IgD-negative memory B cell (primary cell): ENCODE results near the gene MACC1. TPM values are rescaled to one million over a fixed set of nuclear protein-coding genes. Genes with fewer than 3 reads are reported as not detected.
"Not testable (repeated sequence)": the region's sequence is repeated elsewhere in the genome, so short reads cannot be mapped to it uniquely, and the experiment has no call there.

Experiments used
- H3K27ac Mint-ChIP-seq, 3 donors: one replicate each; pipeline ENCODE4 v1.8.0; 2020 to 2022; ENCODE audit warnings: mild to moderate bottlenecking in 3 of 3, mixed read lengths in 3 of 3, moderate library complexity in 1 of 3
- H3K27me3 Mint-ChIP-seq: one replicate; pipeline ENCODE4 v1.8.0; 2021; ENCODE audit warnings: mixed read lengths
- H3K36me3 Mint-ChIP-seq: one replicate; pipeline ENCODE4 v1.8.0; 2020; ENCODE audit warnings: mild to moderate bottlenecking, mixed read lengths
- H3K4me1 Mint-ChIP-seq, 3 donors: one replicate each; pipeline ENCODE4 v1.8.0; 2020 to 2022; ENCODE audit warnings: mixed read lengths in 3 of 3, mild to moderate bottlenecking in 1 of 3
- H3K4me3 Mint-ChIP-seq, 4 donors: one replicate each; pipeline ENCODE4 v1.8.0; 2020 to 2022; ENCODE audit warnings: mild to moderate bottlenecking in 4 of 4, mixed read lengths in 4 of 4, moderate library complexity in 3 of 4
- H3K9me3 Mint-ChIP-seq, 3 donors: one replicate each; pipeline ENCODE4 v1.8.0; 2020 to 2021; ENCODE audit warnings: mixed read lengths in 3 of 3, mild to moderate bottlenecking in 1 of 3
- polyA plus RNA-seq: library from polyadenylated mRNA; unstranded; fragments of 300-500 nt; fragmentation: Illumina TruSeq; gene quantifications from one replicate; pipeline ENCODE4 v1.2.3, GENCODE V29; 2021

The MACC1 gene
- polyA plus RNA-seq, 1 donor from 2014 or later = 1.2 TPM

DNA sequence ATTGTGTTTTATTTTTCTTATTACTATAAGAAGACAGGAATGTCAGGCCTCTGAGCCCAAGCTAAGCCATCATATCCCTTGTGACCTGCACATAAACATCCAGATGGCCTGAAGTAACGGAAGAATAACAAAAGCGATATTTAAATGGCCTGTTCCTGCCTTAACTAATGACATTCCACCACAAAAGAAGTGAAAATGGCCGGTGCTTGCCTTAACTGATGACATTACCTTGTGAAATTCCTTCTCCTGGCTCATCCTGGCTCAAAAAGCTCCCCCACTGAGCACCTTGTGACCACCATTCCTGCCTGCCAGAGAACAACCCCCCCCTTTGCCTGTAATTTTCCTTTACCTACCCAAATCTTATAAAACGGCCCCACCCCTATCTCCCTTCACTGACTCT is 91.1 kb downstream of the MACC1 start:
- H3K36me3 Mint-ChIP-seq, H3K4me1 Mint-ChIP-seq, H3K9me3 Mint-ChIP-seq, H3K27ac Mint-ChIP-seq, H3K4me3 Mint-ChIP-seq, H3K27me3 Mint-ChIP-seq: not testable (repeated sequence)

DNA sequence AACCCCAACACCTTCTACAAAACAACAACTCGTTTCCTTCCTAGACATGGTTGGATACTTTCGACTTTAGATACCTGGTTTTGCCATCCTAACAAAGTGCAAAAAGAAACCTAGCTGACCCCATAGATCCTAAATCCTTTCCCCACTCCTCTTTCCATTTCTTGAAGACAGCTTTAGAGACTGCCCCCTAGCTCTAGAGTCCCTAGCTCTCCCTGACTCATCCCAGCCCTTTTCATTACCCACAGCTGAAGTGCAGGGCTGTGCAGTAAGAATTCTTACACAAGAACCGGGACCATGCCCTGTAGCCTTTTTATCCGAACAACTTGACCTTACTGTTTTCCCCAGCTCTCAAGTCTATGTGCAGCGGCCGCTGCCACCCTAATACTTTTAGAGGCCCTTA is 93.1 kb downstream of the MACC1 start:
- H3K4me1 Mint-ChIP-seq, H3K27ac Mint-ChIP-seq: not testable (repeated sequence)

DNA sequence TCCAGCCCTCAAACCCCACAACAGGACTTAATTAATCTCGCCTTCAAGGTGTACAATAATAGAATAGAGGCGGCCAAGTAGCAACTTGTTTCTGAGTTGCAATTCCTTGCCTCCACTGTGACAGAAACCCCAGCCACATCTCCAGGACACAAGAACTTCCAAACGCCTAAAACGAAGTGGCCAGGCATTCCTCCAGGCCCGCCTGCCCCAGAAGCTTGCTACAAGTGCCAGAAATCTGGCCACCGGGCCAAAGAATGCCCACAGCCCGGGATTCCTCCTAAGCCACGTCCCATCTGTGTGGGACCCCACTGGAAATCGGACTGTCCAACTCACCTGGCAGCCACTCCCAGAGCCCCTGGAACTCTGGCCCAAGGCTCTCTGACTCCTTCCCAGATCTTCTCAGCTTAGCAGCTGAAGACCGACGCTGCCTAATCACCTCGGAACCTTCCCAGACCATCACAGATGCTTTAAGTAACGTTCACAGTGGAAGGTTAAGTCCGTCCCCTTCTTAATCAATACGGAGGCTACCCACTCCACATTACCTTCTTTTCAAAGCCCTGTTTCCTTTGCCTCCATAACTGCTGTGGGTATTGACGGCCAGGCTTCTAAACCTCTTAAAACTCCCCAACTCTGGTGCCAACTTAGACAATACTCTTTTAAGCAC is 94.4 kb downstream of the MACC1 start:
- H3K4me1 Mint-ChIP-seq, H3K27ac Mint-ChIP-seq, H3K4me3 Mint-ChIP-seq, H3K36me3 Mint-ChIP-seq, H3K9me3 Mint-ChIP-seq, H3K27me3 Mint-ChIP-seq: not testable (repeated sequence)

More for the DNA sequence above, 93.1 kb downstream of the MACC1 start:
- H3K9me3 Mint-ChIP-seq, H3K27me3 Mint-ChIP-seq, H3K4me3 Mint-ChIP-seq, H3K36me3 Mint-ChIP-seq: not testable (repeated sequence)

DNA sequence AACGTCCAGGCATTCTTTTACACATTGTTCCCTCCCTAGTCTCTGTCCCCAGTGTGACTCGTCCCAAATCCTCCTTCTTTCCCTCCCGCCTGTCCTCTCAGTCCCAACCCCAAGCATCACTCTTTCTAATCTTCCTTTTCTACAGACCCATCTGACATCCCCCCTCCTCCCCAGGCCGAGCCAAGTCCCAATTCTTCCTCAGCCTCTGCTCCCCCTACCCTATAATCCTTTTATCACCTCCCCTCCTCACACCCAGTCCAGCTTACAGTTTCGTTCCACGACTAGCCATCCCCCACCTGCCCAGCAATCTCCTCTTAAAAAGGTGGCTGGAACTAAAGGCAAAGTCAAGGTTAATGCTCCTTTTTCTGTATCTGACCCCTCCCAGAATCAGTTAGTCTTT is 95.1 kb downstream of the MACC1 start:
- Mint-ChIP-seq H3K27me3 (no peaks in the 10 kb centered on the region), H3K4me3 (no peak overlapping the region), H3K36me3 (no peaks in the 10 kb centered on the region), H3K9me3 (no peaks in the 10 kb centered on the region), H3K4me1 (no peaks in the 10 kb centered on the region), H3K27ac (no peak overlapping the region)

DNA sequence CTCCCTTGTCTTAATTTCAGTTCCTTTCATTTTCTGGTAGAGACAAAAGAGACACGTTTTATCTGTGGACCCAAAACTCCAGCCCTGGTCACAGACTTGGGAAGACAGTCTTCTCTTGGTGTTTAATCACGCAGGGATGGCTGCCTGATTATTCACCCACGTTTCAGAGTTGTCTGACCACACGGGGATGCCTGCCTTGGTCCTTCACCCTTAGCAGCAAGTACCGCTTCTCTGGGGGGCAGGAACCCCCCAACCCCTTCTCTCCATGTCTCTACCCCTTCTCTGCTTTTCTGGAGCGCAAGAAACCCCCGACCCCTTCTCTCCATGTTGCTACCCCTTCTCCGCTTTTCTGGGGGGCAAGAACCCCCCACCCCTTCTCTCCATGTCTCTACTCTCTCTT is 95.8 kb downstream of the MACC1 start:
- H3K27me3 Mint-ChIP-seq = no peaks in the 10 kb centered on the region

DNA sequence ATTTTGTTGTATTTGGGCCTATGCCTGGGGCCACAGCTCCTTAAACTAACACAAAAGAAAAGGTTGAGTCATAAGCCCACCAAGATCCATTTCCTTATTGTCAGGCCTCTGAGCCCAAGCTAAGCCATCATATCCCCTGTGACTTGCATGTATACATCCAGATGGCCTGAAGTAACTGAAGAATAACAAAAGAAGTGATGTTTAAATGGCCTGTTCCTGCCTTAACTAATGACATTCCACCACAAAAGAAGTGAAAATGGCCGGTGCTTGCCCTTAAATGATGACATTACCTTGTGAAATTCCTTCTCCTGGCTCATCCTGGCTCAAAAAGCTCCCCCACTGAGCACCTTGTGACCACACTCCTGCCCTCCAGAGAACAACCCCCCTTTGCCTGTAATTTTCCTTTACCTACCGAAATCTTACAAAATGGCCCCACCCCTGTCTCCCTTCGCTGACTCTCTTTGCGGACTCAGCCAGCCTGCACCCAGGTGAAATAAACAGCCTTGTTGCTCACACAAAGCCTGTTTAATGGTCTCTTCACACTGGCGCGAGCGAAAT is 96.5 kb downstream of the MACC1 start:
- not testable (repeated sequence) for H3K36me3 Mint-ChIP-seq, H3K4me1 Mint-ChIP-seq, H3K27ac Mint-ChIP-seq, H3K27me3 Mint-ChIP-seq, H3K9me3 Mint-ChIP-seq, H3K4me3 Mint-ChIP-seq

More for the DNA sequence above, 95.8 kb downstream of the MACC1 start:
- H3K27ac Mint-ChIP-seq = no peak overlapping the region
- H3K36me3 Mint-ChIP-seq = no peaks in the 10 kb centered on the region
- no peaks in the 10 kb centered on the region for H3K4me1 Mint-ChIP-seq
- no peaks in the 10 kb centered on the region for H3K9me3 Mint-ChIP-seq
- no peak overlapping the region for H3K4me3 Mint-ChIP-seq

DNA sequence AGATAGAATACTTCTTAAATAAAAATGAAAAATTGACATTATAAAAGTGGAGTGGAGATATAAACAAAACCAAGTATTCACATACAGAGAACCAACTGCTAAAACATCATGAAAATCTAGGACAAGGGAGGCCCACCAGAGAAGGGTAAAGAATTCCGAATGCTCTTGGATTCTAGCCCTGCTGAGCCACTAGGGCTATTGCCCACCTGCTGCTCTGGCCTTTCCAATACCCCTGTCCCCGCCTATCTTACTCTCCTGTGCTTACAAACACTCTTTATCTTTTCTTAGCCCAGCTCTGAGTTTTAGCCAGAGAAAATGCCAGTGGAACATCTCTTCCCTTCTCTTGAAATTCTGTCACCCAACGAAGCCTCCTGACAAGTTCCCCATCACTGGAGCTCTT is 100.3 kb downstream of the MACC1 start:
- Mint-ChIP-seq H3K9me3 (no peaks in the 10 kb centered on the region), H3K27me3 (no peaks in the 10 kb centered on the region), H3K4me3 (no peak overlapping the region), H3K4me1 (peaks cover 16 to 17% (median 17%) of the 10 kb centered on the region in 3 donors), H3K27ac (no peak overlapping the region), H3K36me3 (no peaks in the 10 kb centered on the region)

DNA sequence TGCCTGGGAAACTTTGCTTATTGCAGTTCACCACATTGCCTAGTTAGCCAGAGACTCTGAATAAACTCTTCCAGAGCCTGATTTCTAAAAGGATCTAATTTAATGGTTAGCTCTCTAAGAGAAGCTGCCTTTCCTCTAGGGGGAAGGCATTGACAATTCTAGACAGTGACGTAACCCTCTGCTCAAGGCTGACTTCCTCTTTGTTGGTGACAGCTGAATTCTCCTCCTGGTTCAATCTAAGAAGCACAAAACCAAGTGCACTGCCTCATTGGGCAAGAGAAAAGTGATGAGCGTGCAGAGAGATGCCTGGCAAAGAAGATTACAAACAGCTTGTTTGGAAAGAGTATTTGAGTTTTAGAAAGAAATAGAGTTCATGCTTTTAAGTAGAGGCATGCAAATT is 102.7 kb downstream of the MACC1 start:
- H3K9me3 Mint-ChIP-seq = no peaks in the 10 kb centered on the region
- no peaks in the 10 kb centered on the region for H3K27me3 Mint-ChIP-seq
- H3K4me3 Mint-ChIP-seq = peak overlapping the region in 2 of 4 donors; percentile 1 to 73
- H3K4me1 Mint-ChIP-seq = peaks cover 16 to 17% (median 17%) of the 10 kb centered on the region in 3 donors
- peak overlapping the region in 1 of 3 donors; percentile 44 for H3K27ac Mint-ChIP-seq
- no peaks in the 10 kb centered on the region for H3K36me3 Mint-ChIP-seq

DNA sequence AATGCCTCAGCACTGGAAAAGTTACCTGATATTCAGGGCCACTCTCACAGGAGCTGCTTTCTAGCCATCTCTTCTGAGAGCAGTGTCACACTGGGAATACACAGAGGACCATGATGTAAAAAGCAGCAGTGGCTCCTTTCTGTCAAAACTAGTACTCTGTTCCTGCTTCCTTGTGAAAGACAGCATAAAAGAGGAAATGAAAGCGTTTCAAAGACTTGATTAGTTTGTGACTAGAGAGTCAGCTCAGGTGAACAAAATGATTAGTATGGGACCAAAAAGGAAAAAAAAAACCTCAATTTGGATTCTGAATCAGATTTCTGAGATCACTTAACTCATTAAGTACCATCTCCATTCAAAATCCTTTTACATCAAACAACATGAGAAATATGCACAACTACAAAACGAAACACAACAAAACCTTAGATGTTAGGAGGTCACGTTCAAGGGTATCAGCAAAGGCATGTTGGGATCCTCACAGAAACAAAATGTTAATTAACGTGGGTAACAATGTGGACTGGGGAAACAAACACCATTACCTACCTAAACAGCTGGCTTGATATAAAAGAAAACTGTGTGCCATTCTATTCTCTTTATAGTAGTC is 103.7 kb downstream of the MACC1 start:
- Mint-ChIP-seq H3K36me3 (no peaks in the 10 kb centered on the region), H3K9me3 (no peaks in the 10 kb centered on the region), H3K4me1 (peaks cover 16 to 17% (median 17%) of the 10 kb centered on the region in 3 donors), H3K4me3 (peak overlapping the region in 3 of 4 donors; percentile 21 to 81 (median 75)), H3K27me3 (no peaks in the 10 kb centered on the region), H3K27ac (peak overlapping the region in 2 of 3 donors; percentile 5 to 11)

DNA sequence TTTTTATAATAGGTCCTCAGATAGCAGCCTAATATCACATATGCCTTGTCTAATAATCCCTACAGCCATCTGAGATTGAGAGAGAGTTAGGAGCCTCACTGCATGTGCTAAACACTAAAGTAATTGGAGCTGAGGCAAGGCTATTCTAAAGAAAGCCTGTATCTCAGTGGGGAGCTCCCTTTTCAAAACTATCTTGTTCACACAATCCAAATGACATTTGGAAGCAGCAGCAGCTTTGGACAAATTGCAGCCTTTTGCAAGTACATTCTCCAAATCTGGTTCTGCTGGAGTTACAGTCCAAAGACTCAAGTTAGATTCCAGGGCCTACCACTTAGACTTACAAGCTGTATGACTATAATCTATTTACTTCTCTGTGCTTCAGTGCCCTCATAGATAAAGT is 104.5 kb downstream of the MACC1 start:
- Mint-ChIP-seq H3K4me1 (peaks cover 16 to 17% (median 17%) of the 10 kb centered on the region in 3 donors), H3K27ac (peak overlapping the region in 1 of 3 donors; percentile 13), H3K9me3 (no peaks in the 10 kb centered on the region), H3K27me3 (no peaks in the 10 kb centered on the region), H3K36me3 (no peaks in the 10 kb centered on the region), H3K4me3 (no peak overlapping the region)

DNA sequence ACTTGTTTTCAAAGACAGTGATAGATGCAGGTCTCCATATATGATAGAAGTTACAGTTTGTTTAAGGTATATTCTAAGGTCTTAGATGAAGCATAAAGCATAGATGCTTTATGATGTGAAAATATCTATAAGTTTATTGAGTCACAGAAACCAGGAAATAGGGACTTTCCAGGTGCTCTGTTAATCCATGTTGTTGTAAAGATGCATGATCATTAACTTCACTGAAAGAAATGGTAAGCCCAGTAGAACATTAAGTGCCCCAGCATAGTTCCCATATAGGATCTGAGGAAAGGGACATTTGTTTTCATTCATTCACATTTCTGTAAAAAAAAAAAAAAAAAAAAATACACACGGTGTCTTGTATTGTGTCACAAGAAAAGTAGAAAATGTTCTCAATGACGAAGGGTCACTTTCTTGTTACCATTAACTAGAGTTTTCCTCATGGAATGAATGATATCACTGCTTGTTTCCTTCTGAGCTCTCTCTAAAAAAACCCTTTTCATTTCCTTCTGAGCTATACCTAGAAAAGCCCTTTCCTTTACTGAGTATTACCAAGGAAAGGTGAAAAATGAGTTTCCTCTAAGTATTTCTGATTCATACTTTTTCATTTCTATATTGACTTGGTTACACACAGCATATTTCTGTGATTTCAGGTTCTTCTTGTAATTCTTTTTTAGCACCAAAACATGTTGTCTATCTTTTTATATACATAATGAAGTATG is 105.2 kb downstream of the MACC1 start:
- no peak overlapping the region for H3K27ac Mint-ChIP-seq
- no peaks in the 10 kb centered on the region for H3K9me3 Mint-ChIP-seq
- H3K4me1 Mint-ChIP-seq = peaks cover 16 to 17% (median 17%) of the 10 kb centered on the region in 3 donors
- H3K4me3 Mint-ChIP-seq = no peak overlapping the region
- H3K36me3 Mint-ChIP-seq = no peaks in the 10 kb centered on the region
- no peaks in the 10 kb centered on the region for H3K27me3 Mint-ChIP-seq

DNA sequence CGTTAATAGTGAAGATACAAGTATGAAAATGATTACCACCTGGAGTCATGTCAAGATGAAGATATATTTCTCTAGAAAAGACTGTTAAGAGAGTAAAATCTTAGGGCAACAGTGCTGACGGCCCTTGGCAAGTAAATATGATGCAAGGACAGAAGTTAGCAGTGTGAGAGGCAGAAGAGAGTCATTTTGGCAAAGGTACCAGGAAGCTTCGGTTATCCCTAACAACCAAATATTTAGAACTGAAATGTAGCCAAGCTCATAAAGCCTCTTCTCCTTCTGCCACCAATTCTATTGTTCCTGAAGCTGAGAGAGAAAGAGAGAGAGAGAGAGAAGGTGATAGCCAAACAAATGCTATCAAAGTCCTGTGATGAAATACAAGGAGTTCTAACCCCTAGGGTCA is 109.6 kb downstream of the MACC1 start:
- H3K27me3 Mint-ChIP-seq = no peaks in the 10 kb centered on the region
- H3K4me1 Mint-ChIP-seq = no peaks in the 10 kb centered on the region
- H3K9me3 Mint-ChIP-seq = no peaks in the 10 kb centered on the region
- no peak overlapping the region for H3K27ac Mint-ChIP-seq
- no peak overlapping the region for H3K4me3 Mint-ChIP-seq
- H3K36me3 Mint-ChIP-seq = peaks cover 5% of the 10 kb centered on the region

DNA sequence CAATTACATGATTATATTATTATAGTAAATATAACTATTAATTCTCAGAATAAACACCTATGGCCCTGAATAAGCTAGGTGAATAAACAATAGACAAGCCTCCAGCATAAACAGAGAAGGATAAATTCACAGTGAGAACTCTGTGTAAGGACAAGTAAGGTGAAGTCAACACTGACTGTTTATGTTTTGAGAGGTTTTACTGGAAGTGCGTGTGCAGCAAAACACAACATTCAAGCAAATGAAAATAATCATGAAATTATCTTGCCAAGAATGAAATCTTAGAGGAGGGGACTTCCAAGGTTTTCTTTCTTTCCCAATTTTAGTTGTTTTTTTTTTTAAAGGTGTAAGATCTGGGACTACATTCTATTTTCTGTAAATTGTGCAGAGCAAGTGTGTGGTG is 112.5 kb downstream of the MACC1 start:
- Mint-ChIP-seq H3K27ac (no peak overlapping the region), H3K4me1 (no peaks in the 10 kb centered on the region)

DNA sequence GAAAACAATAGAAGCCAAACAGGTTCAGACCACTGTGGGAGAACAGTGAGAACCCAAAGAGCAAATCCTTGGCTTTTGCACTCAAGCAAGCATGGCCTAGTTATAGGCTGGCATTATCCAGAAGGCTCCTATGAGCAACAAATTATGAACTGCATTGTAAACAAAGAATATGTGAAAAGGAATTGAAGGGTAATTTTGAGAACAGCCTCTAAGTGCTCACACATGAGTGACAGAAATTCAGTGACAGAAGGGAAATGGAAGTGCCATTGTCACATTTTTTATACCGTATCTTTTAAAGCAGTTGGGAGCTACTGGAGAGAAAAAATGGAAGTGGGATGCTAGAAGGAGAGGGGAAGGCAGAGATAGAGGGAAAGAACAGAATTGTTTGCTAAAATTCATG is 114.2 kb downstream of the MACC1 start:
- H3K27ac Mint-ChIP-seq = peak overlapping the region in 1 of 3 donors; percentile 54
- H3K36me3 Mint-ChIP-seq = peaks cover 5% of the 10 kb centered on the region
- no peaks in the 10 kb centered on the region for H3K27me3 Mint-ChIP-seq
- peak overlapping the region in 1 of 4 donors; percentile 14 for H3K4me3 Mint-ChIP-seq
- no peaks in the 10 kb centered on the region for H3K4me1 Mint-ChIP-seq
- H3K9me3 Mint-ChIP-seq = no peaks in the 10 kb centered on the region

More for the DNA sequence above, 112.5 kb downstream of the MACC1 start:
- Mint-ChIP-seq H3K4me3 (no peak overlapping the region), H3K9me3 (no peaks in the 10 kb centered on the region), H3K36me3 (peaks cover 5% of the 10 kb centered on the region), H3K27me3 (no peaks in the 10 kb centered on the region)

DNA sequence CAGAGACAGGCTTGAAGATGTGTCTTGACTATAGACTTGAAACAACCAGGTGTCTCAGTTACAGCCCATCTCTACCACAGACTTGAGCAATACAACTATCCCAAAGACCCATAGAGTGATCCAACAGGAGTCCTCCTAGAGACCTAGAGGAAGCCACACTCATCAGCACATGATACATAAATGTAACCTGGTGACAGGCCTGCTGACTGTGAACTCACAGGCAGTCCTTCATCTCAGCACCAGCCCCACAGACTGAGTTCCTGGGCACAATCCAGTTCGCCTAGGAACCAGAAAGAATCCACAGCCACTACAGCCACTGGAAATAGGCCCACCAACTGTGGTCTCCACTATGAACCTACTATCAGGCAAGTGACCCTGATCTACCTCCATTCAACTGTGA is 121.3 kb downstream of the MACC1 start:
- Mint-ChIP-seq H3K9me3 (peaks cover 1 to 13% (median 4%) of the 10 kb centered on the region in 3 donors), H3K4me3 (no peak overlapping the region), H3K36me3 (no peaks in the 10 kb centered on the region), H3K27me3 (no peaks in the 10 kb centered on the region), H3K4me1 (peaks cover 4 to 6% (median 4%) of the 10 kb centered on the region in 3 donors), H3K27ac (no peak overlapping the region)
